Right renal pelvis (tissue), 4 donors: ENCODE measurements around the gene SCG2. TPM values are rescaled to one million over a fixed set of nuclear protein-coding genes. Genes with fewer than 3 reads are reported as not detected.

Source experiments
- DNase-seq, 4 donors: peaks; one replicate each; pipeline ENCODE4 v3.0.0-alpha.2; 2013; ENCODE audit warnings: low read depth in 4 of 4, low spot score in 3 of 4, missing footprints in 1 of 4
- polyA plus RNA-seq, 4 donors: library from polyadenylated mRNA; unstranded; fragments of 120-200 nt; gene quantifications; one replicate each; pipeline ENCODE4 v1.2.1, GENCODE V29; 2013; ENCODE audit not compliant: insufficient read length in 4 of 4

The SCG2 gene, protein sequence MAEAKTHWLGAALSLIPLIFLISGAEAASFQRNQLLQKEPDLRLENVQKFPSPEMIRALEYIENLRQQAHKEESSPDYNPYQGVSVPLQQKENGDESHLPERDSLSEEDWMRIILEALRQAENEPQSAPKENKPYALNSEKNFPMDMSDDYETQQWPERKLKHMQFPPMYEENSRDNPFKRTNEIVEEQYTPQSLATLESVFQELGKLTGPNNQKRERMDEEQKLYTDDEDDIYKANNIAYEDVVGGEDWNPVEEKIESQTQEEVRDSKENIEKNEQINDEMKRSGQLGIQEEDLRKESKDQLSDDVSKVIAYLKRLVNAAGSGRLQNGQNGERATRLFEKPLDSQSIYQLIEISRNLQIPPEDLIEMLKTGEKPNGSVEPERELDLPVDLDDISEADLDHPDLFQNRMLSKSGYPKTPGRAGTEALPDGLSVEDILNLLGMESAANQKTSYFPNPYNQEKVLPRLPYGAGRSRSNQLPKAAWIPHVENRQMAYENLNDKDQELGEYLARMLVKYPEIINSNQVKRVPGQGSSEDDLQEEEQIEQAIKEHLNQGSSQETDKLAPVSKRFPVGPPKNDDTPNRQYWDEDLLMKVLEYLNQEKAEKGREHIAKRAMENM
- polyA plus RNA-seq, result 1 to 10 TPM in 1 of 4 donors, under 1 TPM in 3; 0.35 to 1.8 (median 0.54) TPM

DNA sequence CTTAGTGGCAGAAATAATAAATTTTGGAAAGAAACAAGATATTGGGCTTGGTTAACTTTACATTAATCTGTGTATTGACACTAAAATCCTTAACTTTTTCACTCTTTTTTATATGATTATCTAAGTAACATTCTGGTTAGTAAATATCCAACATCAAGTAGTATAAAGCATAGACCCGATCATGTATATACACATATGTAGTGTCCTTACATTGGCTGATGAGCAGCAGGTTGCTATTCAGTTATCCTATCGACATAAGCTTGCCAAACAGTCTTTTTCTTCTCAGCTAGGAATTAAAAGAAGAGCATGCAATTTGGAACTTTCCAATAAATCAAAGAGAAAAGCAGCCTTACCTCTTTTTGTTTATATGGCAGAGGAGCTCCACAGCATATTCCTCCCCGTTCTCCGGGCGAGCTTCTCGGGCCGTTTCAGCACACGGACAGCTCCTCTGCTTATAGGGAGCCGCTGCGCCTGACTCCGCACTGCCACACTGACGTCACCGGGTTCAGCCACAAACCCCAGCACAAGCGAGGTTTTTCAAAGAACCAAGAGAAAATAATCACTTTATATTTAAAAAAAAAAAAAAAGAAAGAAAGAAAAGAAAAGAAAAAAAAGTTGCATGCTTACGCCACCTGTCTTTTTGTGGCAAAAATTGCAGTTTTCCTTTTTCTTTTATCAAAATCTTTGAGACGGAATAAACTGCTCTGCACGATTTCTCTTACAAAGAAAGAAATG, at the start of gene SCG2:
Gene SCG2 (minus strand): TSS at position 430 of the 735 bp plus-strand sequence. CDS start 3,079 bp downstream, outside the sequence.
- DNase-seq, result peak; percentile 57 to 79 (median 72)

DNA sequence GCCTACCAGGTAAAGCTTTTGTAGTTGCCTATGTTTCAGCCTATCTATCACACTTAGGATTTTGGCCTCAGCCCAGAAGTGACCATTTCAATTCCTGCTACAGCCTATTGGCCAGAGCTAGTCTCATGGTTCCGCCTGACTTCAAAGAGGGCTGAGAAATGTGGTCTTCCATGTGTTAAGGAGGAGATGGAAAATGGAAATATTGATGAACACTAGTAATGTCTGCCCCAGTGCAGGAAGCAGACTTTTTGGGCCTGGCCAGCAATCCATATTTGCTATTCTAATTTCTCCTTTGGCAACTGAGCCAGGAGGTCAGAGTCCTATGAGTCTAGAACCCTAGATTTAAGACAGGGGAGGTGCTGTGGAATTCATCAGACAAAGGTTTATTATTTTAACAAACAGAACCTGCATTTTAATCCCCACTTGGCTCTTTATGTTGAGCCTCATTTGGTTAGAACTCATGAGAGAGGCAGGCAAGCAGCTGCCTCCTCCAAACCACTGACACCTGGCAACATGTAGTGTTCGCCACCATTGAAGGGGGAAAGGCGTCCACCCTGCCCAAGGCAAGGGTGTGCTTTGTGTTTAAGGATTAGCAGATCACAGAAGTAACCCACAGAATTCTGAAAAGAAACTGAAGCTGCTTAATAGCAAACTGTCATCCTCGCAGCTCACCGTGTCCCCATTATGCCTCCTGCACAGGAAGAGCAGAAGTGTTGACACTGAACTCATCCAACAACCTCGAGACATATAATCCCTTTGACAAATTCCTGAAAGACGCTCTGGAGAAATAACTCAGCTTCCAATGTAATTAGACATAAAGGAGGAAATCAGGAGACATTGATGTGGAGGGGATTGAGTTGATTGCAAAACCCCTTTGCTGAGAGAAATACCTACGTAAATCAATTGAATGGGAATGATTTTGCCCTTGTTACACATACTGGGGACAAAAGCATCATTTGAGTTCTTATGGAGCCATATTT, 47.7 kb upstream of the SCG2 start:
- no peak for DNase-seq

DNA sequence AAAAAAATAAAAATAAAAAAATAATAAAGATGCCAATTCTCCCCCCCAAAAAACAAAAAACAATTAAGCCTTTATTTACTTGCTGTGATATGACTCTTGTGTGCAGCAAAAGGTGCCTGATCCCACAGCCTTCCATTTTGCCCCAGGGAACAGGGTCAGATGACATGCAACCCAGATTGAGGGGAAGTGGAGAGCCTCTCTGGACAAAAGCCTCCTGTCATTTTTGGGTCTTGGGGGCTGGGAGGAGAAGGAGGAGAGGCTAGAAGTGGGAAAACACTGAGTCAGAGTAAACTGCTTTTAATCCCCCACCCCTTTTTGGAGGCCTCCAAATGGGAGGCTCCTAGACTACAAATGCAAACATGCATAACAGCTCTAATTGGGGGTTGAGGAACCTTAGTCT, 46.6 kb upstream of the SCG2 start:
- DNase-seq, result no peak

DNA sequence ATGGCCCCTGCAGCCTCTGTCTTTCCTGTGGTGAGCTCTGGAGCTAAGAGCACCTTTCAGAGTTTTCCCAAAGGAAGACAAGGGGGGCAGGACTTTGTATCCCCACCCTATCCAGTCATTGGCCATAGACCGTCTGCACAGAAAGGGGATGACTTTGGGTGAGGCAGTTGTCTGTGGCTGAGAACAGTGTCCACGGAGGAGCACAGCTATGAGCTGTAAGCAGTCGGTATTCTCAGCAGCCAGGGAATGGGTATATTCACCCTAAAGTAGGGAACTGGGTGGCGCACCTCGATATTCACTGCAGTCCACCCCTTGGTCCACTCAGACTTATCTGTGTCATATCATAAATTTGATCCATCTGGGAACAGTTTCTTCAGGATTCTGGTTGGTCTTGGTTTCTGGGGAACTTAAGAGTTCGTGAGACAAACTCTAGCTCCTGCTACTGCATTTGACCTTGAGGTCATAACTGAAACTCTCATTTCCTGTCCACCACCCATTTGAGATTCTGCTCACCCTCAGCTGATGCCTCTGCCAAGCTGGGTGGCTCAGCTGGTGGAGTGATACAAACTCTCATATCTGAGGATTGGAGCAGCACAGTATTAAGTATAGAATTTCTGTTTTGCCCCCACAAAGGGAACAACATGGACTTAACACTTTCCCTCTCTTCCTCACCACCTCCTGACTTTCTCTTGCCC, 45.2 kb upstream of the SCG2 start:
- DNase-seq, result no peak

DNA sequence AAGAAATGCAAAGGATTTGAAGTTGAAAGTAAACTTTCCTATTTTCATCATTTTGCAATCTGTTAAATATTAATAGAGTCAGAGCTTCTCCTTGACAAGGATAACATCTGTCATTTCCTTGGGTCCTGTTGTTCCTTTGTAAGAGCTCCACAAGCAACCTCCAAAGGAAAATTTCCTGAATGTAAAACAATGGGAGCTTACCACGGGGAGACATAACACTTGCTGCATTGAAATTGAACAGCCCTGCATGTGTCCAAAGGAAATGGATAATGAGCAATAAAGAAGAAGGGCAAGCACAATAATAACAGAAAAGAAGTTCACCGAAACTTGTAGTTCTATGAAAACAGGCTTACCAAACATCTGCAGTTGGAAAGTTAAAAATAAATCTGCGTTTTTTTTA, 42.0 kb upstream of the SCG2 start:
- DNase-seq, result no peak

DNA sequence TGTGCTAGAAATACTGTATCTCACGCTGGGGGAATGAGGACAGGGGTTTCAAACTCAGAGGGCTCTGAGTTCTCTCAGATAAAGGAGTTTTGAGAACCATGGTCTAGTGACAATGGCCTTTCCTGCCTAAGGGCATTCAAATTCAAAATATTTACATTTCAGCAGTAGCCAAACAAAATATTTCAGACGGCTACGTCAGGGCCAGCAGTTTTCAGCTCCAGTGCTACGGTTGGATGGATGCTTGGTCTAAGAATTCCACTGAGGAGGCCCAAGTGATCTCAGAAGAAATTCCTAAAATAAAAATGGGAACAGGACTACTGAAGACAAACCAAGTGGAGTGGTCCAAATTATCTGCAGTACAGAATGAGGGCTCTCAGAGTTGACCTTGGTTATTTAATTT, 41.1 kb upstream of the SCG2 start:
- no peak for DNase-seq

DNA sequence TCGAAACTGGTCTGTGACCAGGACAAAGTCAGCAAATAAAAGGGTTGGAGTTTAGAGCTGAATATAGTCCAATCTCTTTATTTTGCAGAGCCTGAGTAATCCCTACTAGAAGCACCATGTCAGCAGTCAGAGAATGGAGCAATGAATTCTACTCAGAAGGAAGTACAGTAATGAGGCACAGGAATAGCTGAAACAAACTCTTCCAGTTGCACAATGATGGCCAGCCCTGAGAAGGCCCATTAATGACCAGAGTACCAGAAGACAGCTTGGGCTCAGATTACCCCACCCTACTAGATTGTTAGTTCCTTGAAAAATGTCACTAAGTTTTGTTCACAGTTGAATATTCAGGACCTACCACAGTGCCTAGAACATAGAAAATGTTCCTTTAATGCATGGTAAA, 40.3 kb upstream of the SCG2 start:
- no peak for DNase-seq

DNA sequence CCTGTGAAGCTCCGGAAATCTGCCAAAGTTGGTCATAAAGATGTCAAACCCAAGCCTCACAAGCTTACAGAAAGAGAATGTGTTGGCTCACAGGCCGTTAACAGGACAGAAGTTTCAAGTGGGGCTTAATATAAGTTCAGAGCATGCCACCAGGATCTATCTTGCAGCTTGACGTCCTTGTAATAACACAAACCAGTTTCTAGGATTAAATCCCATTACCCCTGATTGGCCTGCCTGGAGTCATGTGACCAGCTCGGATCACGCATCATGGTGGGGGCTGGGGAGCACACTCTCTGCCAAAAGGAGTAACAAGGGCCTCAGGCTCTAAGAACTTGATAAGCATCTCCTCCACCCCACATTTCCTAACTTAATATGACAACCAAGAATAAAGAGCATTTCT, 38.9 kb upstream of the SCG2 start:
- no peak for DNase-seq

DNA sequence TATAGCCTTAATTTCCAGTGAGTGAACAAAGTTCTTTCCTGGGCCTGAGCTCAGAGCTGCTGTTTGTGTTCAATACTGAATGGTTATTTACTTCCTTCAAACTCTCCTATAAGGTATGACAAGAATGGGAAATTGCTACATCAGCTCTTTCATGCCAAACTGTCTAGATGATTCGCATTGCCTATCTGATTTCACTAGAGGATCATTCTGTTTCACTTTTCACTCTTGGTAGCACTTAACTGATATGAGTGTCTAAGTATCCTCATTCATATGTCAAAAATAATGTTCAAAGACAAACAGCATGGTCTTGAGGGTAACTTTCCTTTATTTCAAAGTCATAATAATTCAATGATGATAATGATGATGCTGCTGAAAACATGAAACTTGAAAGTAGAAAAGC, 32.9 kb upstream of the SCG2 start:
- no peak for DNase-seq

DNA sequence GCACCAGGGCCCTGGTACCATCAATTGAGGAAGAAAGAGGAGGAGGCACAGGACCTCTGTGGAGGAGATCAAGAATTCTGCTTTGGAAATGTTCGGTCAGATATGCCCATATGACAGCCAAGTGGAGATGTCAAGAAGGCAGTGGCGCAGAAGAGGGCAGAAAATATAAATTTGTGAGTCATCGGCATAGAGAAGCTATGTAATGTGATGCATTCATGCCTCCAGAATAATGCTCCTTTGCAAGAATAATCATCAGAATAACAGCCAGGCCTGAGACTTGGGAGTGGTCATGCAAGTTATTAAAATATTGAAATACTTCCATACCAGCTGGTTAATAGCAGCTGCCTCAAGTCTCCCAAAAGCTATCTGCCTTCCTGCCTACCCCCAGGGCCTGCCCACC, 32.1 kb upstream of the SCG2 start:
- no peak for DNase-seq

DNA sequence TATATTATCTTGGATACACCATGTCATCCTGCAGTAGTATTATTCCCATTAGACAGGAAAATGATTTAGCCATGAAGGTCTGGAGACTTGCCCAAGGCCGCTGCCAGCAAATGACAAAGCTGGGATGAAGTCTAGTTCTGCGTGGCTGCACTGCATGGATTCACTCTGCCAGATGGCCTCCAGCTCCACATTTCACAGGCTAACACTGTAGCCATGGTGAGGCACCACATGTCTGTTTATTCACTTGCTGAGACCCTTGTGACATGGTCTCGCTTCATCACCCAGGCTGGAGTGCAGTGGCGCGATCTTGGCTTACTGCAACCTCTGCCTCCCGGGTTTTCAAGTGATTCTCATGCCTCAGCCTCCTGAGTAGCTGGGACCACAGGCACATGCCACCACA, 31.5 kb upstream of the SCG2 start:
- no peak for DNase-seq

DNA sequence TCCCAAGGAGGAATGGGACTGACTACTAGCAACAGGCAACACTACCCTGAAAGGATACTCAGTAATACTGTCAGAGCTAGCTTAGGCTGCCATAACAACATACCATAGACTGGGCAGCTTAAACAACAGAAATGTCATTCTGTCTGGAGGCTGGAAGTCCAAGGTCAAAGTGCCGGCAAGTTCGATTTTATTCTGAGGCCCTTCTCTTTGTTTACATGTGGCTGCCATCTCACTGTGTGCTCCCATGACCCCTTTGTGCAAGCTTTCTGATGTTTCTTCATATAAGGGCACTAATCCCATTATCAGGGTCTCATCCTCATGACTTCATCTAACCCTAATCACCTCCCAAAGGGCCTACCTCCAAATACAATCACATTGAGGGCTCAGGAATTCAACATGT, 30.7 kb upstream of the SCG2 start:
- DNase-seq, result no peak

DNA sequence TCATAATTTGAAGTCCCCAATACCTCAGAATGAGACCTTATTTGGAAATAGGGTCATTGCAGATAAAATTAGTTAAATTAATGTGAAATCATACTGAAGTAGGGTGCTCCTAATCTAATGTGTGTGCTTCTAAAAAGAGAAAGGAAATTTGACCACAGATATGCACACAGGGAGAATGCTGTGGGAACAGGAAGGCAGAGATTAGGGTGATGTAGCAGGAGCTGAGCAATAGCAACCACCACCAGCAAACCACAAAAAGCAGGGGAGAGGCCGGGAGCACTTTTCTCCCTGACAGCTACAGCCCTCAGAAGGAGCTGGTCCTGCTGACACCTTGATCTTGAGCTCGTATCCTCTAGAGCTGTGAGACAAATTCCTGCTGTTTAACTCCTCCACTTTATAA, 24.6 kb upstream of the SCG2 start:
- no peak for DNase-seq

DNA sequence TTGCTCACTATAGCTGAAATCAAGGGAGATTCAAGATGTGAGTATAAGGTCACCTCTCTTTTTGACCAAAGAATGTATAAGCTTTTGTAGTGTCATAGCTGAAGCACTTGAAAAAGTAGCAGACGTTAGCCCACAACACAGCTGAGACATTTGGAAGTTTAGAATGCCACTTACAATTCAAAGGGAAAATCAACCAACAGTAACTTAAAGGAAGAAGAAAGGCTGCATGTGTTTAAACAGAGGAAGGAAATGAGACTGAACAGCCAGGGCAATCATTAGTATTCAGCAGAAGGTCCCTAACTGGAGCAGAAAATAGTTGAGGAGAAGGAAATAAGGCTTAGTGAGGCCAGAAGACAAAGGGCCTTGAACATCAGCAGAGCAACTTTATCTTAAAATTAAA, 23.5 kb upstream of the SCG2 start:
- DNase-seq, result no peak

DNA sequence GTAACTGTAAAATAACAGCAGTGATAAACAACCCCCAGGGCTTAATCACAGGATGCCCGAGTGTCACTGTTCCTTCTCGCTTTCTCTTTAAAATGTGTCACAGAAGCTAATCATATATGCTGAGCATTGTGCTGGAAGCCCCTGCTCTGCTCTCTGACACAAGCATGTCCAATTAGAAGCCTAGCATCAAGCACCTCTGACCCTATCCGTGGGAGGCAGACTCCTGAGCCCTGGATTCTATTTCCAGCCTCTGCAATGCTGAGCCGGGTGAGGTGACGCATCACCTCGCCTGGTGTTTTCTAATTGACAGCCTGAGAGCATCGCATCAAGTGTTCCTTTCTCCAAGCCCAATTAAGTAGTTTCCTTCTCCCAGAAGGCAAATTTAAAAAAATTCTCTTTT, 19.7 kb upstream of the SCG2 start:
- DNase-seq, result no peak

DNA sequence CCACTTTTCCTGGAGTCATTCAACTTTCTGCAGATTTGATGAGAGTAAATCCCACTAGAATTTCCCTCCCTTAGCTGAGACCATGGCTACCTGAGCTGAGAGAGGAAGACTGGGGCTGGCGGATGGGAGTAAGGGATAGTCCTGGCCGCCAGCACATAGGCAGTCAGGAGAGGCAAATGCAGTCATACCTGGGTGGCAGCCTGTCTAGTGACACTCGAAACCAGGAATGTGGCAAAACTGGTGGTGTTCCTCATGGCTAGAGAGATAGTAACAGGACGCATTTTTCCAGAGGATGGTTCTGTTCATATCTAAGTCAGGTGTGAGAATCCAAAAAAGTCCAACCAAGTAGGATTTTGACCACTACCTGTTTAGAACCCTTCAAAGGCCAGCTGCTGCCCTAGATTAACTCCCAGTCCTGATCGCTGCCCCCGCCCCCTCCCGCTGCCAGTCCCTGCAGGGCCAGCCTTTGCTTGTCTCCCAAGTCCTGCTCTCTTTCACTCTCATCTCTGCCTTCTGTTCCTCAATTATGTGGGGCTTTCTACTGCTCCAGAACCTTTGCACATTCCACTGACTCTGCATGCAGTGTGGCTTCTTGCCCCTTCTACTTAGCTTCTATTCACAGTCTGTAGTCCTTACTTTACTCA, 17.4 kb upstream of the SCG2 start:
- DNase-seq, result no peak

DNA sequence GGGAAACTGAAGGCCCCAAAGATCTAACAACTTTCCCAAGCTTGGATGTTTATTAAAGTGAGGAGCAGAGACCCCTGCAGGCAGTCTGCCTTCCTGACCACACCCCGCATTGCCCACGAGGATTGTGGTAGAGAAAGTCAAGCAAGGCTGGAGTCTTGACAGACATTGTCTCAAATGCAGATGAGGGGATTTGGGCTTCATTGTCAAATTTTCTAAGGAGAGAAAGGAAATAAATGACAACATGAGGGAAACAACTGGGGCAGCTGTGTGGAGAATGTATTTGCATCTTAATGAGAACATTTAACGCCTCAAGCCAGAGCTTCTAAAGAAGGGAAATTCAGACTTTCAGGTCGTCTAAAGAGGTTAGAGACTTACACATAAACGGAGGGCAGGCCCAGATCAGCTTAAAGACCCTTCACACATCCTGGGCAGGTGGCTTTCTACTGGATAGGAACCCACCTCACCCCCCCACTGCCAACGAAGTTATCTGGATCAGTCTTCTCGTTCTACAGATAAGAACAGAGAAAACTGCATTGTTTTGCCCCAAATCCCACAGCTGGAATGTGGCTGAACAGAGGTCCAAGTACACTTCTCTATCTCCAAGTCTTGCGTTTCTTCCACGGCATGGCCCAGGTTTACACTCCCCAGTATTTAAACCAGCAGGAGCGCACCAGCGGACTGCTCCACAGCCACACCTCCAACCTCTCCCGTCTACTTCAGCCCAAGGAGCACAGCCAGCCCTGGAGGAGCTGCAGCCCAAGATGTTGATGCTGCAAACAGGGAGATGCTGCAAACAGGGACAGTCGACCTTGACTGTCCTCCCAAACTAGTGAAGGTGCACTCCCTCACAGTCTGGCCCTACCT, 16.2 kb upstream of the SCG2 start:
- DNase-seq, result no peak

DNA sequence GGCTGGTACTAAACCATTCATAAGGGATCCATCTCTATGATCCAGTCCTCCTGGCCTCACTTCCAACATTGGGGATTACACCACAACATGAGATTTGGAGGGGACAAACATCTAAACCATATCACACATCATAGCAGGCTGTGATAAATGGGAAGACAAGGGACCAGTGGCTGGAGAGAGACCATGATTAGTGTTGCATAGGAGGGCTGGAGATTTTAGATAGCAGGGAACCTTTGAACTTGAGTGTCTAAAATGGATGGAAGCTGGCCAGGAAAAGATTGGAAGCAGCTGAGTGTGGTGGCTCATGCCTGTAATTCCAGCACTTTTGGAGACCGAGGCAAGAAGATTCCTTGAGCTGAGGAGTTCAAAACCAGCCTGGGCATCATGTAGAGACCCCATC, 12.4 kb upstream of the SCG2 start:
- DNase-seq, result no peak
